ENCODE data around the gene AKNA.

Gene AKNA

GRCh38 chr9:114413861-114414301, 26.1 kb upstream of the AKNA start:
- no peak for DNase-seq

DNA sequence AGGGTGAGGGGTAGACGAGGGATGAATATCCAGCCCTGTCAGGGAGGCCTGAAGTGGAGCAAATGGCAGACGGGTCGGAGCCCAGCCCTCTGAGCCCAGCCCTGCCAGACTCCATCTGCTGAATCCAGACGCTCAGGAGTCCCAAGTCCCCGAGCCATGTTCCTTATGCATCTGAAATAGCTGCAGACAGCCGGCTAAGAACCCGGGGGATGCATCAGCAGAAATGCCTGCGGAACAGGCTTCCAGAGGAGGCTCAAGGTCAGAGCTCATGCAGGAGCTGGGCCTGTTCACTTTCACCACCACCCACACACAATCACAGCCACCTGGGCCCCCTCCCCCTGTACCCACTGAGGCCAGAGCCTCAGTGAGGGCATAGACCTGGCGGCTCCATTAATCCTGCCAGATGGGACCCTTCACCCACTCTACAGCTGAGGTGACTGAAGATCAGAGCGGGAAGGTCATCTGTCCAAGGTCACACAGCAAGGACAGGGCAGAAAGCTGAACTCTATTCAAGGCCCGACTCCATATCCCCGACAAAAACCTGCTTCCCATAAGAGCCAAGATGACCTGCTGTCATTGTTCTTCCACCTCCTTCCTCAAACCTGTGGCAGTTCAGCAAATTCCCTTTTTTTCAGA, 24.4 kb upstream of the AKNA start:
- no peak for DNase-seq

DNA sequence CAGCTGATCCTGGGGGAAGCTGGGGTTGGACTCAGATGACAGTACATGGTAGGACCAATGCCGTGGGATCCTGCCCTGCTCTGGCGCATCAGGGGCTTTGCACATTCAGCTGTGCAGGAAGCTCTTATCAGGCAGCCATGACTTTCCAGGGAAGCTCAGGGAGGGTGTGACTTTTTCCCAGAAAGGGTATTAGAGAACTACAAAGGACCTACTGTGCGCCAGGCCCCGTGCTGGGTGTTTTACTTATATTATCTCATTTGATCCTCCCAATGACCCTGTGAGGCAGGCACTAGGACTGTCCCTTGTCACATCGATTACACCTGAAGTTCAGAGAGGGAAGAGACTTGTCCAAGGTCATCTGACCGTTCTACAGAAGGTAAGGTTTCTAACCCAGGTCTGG, 23.7 kb upstream of the AKNA start:
- no peak for DNase-seq

GRCh38 chr9:114410910-114411309, 23.1 kb upstream of the AKNA start:
- no peak for DNase-seq

GRCh38 chr9:114409842-114410241, 22.1 kb upstream of the AKNA start:
- DNase-seq = no peak

DNA sequence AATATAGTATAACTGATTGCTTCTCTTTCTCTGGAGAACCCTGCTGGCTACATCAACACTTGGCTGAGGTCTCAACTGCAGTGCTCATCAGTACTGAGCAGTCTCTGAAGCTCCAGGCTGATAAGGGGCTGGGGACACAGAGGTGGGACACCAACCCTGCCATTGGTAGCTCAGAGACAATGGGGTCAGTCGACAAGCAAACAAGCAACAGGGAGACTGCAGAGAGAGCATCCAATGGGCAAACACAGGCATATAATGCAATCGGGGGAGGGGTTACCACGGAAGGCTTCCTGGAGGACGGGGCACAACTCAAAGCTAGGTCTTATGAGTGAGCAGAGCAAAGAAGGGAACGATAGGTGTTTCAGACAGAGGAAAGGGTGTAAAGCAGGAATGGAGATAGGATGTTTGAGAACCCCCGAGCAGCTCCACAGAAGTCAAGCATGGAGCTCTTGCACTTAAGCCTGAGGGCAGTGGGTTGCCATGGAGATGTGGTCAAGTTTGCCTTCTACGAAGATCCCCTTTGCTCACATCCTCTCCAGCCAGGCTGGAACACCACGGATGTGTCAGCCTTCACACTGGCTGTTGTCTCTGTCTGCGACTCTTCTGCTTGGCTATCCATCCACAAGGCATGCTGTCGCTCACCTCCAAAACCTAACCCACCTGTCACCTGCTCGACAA, 21.5 kb upstream of the AKNA start:
- DNase-seq = no peak

DNA sequence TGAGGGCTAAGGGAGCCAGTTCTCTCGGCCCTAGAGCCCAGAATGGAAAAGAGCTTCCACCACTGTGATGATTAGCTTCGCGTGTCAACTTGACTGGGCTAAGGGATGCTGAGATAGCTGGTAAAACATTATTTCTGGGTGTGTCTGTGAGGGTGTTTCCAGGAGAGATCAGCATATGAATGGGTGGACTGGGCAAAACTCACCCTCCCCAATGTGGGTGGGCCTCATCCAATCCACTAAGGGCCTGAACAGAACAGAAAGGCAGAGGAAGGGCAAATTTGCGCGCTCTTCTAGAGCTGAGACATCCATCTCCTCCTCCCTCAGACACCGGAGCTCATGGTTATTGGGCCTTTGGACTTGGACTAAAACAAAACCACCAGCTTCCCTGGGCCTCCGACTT, 20.9 kb upstream of the AKNA start:
- DNase-seq = no peak

DNA sequence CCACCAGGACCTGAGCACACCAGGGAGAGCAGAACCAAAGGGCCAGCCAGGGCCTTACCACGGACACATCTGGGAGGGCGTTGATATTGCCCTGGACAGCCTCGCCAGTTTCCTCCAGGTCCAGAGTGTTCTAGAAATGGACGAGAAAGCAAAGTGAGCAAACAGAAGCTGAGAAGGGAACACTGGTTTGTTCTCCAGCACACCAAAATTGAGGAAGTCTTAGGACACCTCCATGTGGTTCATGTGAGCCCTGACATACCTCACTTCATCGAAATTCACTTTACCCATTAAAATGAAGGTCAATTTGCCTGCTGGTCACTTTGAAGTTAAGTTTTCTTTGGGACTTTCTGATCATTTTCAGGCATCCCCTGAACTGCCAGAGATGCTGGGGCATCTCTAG, 20.1 kb upstream of the AKNA start:
- DNase-seq = no peak

DNA sequence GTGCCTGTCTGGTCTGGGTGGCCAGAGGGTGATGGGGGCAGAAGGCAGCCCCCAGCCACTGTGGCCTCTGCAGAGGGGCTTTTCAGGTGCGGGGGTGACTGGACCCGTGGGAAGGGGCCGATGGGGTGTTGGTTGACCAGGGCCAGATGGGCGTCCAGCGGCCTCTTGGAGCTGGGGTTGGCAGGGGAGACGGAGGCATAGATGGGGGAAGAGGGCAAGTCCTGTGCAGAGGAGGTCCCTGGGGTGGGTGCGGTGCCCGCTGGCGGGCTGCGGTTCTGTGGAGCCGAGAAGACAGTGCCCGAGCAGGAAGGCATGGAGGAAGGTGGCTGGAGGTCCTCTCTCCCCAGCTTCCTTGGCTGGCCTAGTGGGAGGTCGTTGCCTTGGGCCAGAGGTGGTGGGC, 18.7 kb upstream of the AKNA start:
- no peak for DNase-seq

- DNase-seq = peak; percentile 77
These were observed 17.7 kb upstream of the AKNA start for GRCh38 chr9:114405294-114406034.

GRCh38 chr9:114404531-114404930, 16.7 kb upstream of the AKNA start:
- no peak for DNase-seq

DNA sequence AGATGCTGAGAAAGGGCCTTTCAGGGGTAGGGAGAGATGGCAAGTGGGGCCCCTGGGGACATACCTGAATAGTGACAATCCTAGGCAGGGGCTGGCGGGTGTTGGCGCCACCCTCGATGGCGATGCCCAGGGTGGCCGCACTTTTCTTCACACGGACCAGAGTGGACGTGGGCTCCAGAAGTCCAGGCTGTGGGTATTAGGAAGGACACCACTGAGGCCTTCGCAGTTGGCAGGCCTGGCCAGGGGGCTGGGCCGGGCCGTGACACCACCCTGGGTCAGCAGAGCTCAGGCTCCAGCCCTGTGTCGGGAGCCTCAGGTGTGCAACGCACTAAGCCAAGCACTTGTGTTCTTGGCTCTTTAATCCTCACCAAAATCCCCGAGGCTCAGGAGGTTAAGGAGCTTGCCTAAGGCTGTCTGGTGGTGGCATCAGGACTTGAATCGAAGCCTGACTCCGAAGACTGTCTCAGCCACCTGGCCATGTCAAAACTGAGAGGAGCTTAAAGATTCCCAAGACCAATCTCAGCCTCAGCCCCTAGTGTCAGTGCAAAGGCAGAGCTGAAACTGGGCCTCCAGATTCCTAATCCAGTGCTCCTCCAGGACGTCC, 15.5 kb upstream of the AKNA start:
- DNase-seq = no peak

GRCh38 chr9:114401344-114401743, 13.6 kb upstream of the AKNA start:
- no peak for DNase-seq

DNA sequence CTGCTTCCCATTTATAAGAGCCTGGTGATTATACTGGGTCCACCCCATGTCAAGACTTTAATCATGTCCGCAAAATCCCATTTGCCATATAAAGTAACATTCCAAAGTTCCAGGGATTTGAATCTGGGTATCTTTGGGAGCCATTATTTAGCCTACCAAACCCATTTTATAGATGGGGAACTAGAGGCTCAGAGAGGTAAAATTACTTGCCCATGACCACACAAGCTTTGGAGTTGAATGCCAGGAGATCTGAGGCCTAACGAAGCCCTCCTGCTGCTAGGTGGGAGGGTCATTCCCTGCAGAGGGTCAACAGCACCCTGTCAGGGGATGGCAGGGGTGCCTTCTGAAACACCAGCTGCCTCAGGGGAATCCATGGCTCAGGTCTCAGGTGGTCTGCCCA, 13.0 kb upstream of the AKNA start:
- no peak for DNase-seq

- no peak for DNase-seq
These were observed 12.4 kb upstream of the AKNA start for GRCh38 chr9:114400219-114400618.

- DNase-seq = no peak
These were observed 11.6 kb upstream of the AKNA start for GRCh38 chr9:114399381-114399780.

GRCh38 chr9:114397848-114398605, 10.2 kb upstream of the AKNA start:
- peak; percentile 95 for DNase-seq

DNA sequence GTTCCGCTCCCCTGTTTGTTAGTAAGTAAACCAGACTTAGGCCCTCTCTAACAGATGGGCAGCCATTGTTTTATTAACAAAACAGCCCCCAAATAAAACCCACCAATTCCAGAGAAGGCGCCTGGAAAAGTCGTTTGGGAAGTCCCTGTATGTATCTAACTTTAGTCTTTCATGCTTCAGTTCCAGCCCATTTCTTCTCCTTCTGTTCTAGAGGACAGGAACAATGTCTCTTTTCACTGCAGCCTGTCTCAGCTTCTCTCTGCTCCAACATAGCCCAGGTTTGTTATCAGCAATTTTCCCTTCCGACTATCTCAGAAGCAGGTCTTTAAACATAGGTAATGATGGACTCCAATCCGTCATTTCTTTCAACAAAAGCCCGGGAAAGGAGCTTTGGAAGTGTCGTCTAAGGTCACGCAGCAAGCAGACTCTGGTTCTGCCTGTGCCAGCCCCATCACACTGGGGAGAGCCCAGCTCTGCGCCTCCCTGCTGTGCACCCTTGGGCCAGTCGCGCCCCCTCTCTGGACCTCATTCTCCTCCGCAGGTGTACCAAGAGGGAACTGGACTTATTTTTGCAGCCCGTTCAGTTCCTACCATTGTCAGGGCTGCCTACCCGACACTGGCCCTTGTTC, 9.6 kb upstream of the AKNA start:
- no peak for DNase-seq

DNA sequence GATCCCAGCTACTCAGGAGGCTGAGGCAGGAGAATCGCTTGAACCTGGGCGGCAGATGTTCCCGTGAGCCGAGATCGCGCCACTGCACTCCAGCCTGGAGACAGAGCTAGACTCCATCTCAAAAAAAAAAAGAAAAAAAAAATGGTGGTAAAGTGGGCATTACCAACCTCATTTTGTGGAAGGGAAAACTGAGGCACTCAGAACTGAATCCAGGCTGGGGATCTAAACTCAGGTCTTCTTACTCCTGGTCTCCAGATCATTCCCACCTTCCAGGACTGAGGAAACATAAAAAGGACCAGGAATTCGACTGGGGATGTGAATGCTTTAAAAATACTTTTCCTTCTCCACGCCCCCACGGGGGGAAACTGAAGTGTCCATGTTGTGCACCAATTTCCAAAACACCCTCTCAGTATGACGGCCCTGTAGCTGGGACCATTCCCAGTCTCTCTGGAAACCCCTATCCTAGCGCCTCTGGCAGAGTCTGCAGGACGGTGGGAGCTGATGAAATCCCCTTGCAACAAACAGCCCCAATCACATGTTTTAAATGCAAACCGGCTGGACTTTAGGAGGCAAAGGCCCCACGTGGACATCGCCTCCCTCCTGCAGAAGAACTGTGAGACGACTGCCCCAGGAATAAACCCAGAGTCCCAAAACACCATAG, 8.9 kb upstream of the AKNA start:
- no peak for DNase-seq

- DNase-seq = no peak
These were observed 8.0 kb upstream of the AKNA start for GRCh38 chr9:114395768-114396167.

DNA sequence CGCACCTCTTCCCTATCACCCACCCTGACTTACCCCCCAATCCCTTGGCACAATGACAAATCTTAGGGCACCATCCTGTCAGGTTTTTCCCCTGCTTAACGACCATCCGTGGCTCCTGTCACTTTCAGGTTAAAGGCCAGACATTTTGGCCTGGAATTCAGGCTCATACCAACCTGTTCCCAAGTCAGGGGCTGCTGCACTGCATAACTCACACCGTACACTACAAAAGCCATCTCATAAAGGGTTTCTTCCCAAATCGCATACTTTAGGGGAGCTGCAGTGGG, 7.5 kb upstream of the AKNA start:
- DNase-seq = no peak
